WTC11 (cell line): ENCODE measurements around the gene MYO5C. TPM values are rescaled to one million over a fixed set of nuclear protein-coding genes. Genes with fewer than 3 reads are reported as not detected.

Experiments
- ATAC-seq: fragments of 200-7000 bp; cut with Tn5 transposase; 2 replicates; pipeline ENCODE4 v1.10.0; 2021; ENCODE audit warnings: mild to moderate bottlenecking, moderate library complexity
- CTCF ChIA-PET: fragments of 300-600 bp; sonication (Branson Sonifier 250); formaldehyde crosslinking; loops from one replicate; lab custom pipeline; 2021; ENCODE audit warnings: antibody characterized with exemption; lab: Charles Lee
- POLR2A ChIA-PET: fragments of 350-600 bp; sonication (Branson Sonifier 250); formaldehyde crosslinking; loops from one replicate; lab custom pipeline; 2021; ENCODE audit warnings: antibody characterized with exemption; lab: Charles Lee
- DNase-seq: peaks from one replicate; pipeline ENCODE4 v3.0.0; 2021; ENCODE audit warnings: low spot score
- H3K27ac Mint-ChIP-seq: 2 replicates; pipeline ENCODE4 v1.8.0; 2021; ENCODE audit warnings: mixed read lengths
- H3K27me3 Mint-ChIP-seq: 2 replicates; pipeline ENCODE4 v1.8.0; 2021; ENCODE audit warnings: low read depth, mild to moderate bottlenecking, moderate library complexity, mixed read lengths
- H3K36me3 Mint-ChIP-seq: 2 replicates; pipeline ENCODE4 v1.8.0; 2021; ENCODE audit warnings: mixed read lengths
- H3K4me1 Mint-ChIP-seq: 2 replicates; pipeline ENCODE4 v1.8.0; 2022; ENCODE audit warnings: mixed read lengths
- H3K4me3 Mint-ChIP-seq: 2 replicates; pipeline ENCODE4 v1.8.0; 2021; ENCODE audit warnings: mild to moderate bottlenecking, moderate library complexity, mixed read lengths
- H3K9me3 Mint-ChIP-seq: 2 replicates; pipeline ENCODE4 v1.8.0; 2021; ENCODE audit warnings: mixed read lengths
- ARID4B ChIP-seq: sonication (generic); formaldehyde crosslinking; IDR thresholded peaks from 2 replicates; pipeline ENCODE4 v1.8.0; 2023; ENCODE audit warnings: missing genetic modification reagents, mild to moderate bottlenecking, borderline replicate concordance
- ATF6 ChIP-seq: sonication (generic); formaldehyde crosslinking; IDR thresholded peaks from 2 replicates; pipeline ENCODE4 v1.8.1; 2023; ENCODE audit warnings: mild to moderate bottlenecking, missing genetic modification reagents
- CREM ChIP-seq: sonication (generic); formaldehyde crosslinking; IDR thresholded peaks from 2 replicates; pipeline ENCODE4 v1.8.1; 2022; ENCODE audit warnings: mild to moderate bottlenecking, missing genetic modification reagents, moderate library complexity
- ELF4 ChIP-seq: sonication (generic); formaldehyde crosslinking; IDR thresholded peaks from 2 replicates; pipeline ENCODE4 v1.8.1; 2022; ENCODE audit warnings: low read depth, mild to moderate bottlenecking, moderate library complexity, missing genetic modification reagents
- FOXK1 ChIP-seq: sonication (generic); formaldehyde crosslinking; IDR thresholded peaks from 2 replicates; pipeline ENCODE4 v1.8.0; 2022; ENCODE audit warnings: mild to moderate bottlenecking, moderate library complexity, missing genetic modification reagents
- HMGA2 ChIP-seq: fragments of 250-450 bp; sonication (Bioruptor Pico); IDR thresholded peaks from 2 replicates; pipeline ENCODE4 v1.4.0; 2021; ENCODE audit warnings: mild to moderate bottlenecking, moderate library complexity
- NFATC4 ChIP-seq: fragments of 250-450 bp; sonication (Bioruptor Pico); IDR thresholded peaks from 2 replicates; pipeline ENCODE4 v1.9.0; 2021; ENCODE audit warnings: mild to moderate bottlenecking
- RELA ChIP-seq: sonication (generic); formaldehyde crosslinking; IDR thresholded peaks from 2 replicates; pipeline ENCODE4 v1.8.1; 2022; ENCODE audit warnings: missing genetic modification reagents, mild to moderate bottlenecking, borderline replicate concordance
- STAT6 ChIP-seq: sonication (generic); formaldehyde crosslinking; conservative IDR thresholded peaks from 2 replicates; pipeline ENCODE4 v1.8.1; 2023; ENCODE audit warnings: mild to moderate bottlenecking, low read depth, missing genetic modification reagents, moderate library complexity
- ZNF281 ChIP-seq: sonication (generic); formaldehyde crosslinking; IDR thresholded peaks from 2 replicates; pipeline ENCODE4 v1.8.0; 2023; ENCODE audit warnings: mild to moderate bottlenecking, missing genetic modification reagents
- ZNF317 ChIP-seq: sonication (generic); formaldehyde crosslinking; IDR thresholded peaks from 2 replicates; pipeline ENCODE4 v1.8.1; 2023; ENCODE audit warnings: low read depth, mild to moderate bottlenecking, moderate library complexity, missing genetic modification reagents, borderline replicate concordance
- ZNF396 ChIP-seq: fragments of 250-450 bp; sonication (Bioruptor Pico); IDR thresholded peaks from 2 replicates; pipeline ENCODE4 v1.8.0; 2021; ENCODE audit warnings: mild to moderate bottlenecking, moderate library complexity, borderline replicate concordance
- total RNA-seq: library from RNA; stranded (reverse); gene quantifications from 3 replicates; pipeline ENCODE4 v1.2.3, GENCODE V29; 2021
- TF ChIP-seq, protein P1 (sequence below): sonication (generic); formaldehyde crosslinking; IDR thresholded peaks from 2 replicates; pipeline ENCODE4 v1.8.1; 2023; ENCODE audit warnings: mild to moderate bottlenecking, missing genetic modification reagents, moderate library complexity
- TF ChIP-seq, protein P2 (sequence below): sonication (generic); formaldehyde crosslinking; IDR thresholded peaks from 2 replicates; pipeline ENCODE4 v1.8.0; 2022; ENCODE audit warnings: mild to moderate bottlenecking, missing genetic modification reagents

The MYO5C gene
- total RNA-seq, 1 experiment from 2014 or later, result 25.3 TPM

DNA sequence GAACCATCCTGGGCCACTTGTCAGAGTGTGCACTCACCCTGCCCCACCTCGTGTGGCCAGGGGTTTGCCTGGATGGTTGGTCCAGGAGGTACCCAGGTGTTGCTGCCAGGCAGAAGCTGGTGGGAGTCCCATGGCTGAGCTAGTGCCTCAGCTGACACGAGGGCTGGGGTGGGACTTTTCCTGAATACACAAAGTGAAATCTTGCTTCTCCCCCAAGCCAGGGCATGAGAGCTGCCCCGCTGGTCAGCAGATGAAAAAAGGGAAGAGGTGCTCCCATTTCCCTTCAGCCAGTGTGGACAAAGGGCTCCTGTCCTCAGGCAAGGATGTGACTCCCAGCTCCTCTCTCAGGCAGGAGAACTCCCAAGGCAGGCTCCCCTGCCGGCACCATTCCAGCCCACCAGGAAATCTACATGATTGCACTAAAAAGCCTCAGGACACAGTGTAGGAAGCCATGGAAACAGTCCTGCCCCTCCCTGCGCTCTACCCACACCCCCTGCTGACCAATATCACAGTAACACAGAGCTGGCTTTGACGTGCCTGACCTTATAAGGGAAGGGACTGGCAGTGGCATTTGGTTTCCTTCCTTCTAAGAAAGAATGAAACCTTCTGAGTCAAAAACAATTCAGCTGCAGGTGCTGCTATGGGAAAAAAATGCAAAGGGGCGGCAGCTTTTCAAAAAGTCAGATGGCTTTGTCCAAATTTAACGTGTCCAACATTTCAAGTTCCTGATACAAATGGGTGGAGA, 33.9 kb downstream of the MYO5C start (continued):
- TF ChIP-seq ARID4B (CRISPR knock-in tag) (no peak), RELA (CRISPR knock-in tag) (no peak)

GRCh38 chr15:52261026-52261425, 34.6 kb downstream of the MYO5C start:
- POLR2A ChIA-PET, result interaction anchor here (0.7 to 1.5 kb wide), 5 partner anchors 29 to 472 kb away, joined by 3 to 6 read pairs (median 5); partner anchors contain the start of genes ATOSA and MYO5C
- no peak for ATAC-seq
- Mint-ChIP-seq H3K27ac (peak overlapping the region; percentile 94), H3K4me1 (peaks cover 59% of the 10 kb centered on the region), H3K36me3 (peaks cover 25% of the 10 kb centered on the region), H3K4me3 (no peak overlapping the region), H3K27me3 (no peaks in the 10 kb centered on the region), H3K9me3 (no peaks in the 10 kb centered on the region)
- no peak for TF ChIP-seq FOXK1 (CRISPR knock-in tag)
- TF ChIP-seq ZNF317 (CRISPR knock-in tag), result no peak
- no peak for TF ChIP-seq CREM (CRISPR knock-in tag)
- DNase-seq, result no peak
- CTCF ChIA-PET, result interaction anchor here (0.5 to 2.5 kb wide), 10 partner anchors 10 to 474 kb away, joined by 3 to 11 read pairs (median 5); no protein-coding TSS in a partner anchor

DNA sequence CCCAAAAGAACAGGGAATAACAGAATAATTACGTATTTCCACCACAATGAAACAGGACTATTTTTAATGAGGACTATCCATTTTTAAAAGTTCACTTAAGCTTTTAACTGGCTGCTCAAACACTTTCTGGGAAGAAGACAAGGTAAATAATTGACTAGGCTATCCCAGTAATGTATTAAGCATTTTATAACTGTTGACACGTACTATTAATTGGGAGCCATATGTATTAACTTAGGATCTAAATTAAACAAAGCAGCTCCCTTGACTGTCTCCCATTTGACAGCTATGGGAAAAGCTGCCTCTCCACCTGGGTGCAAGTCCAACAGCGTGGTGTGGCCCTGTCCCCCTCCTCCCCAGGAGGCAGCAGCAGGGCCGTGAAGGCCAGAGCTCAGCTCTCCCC, 36.1 kb downstream of the MYO5C start:
- H3K4me3 Mint-ChIP-seq, result no peak overlapping the region
- H3K9me3 Mint-ChIP-seq, result no peaks in the 10 kb centered on the region
- CTCF ChIA-PET, result interaction anchor here (0.7 to 2.0 kb wide), 3 partner anchors 32 to 476 kb away, joined by 3 to 8 read pairs (median 6); no protein-coding TSS in a partner anchor
- ATAC-seq, result no peak
- 0 out of 2 replicates have a peak overlapping the region, but pooled peaks have one; percentile 94 for H3K27ac Mint-ChIP-seq
- TF ChIP-seq, protein P1, sequence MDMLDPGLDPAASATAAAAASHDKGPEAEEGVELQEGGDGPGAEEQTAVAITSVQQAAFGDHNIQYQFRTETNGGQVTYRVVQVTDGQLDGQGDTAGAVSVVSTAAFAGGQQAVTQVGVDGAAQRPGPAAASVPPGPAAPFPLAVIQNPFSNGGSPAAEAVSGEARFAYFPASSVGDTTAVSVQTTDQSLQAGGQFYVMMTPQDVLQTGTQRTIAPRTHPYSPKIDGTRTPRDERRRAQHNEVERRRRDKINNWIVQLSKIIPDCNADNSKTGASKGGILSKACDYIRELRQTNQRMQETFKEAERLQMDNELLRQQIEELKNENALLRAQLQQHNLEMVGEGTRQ (CRISPR knock-in tag), result no peak
- TF ChIP-seq ATF6 (CRISPR knock-in tag) (no peak), STAT6 (CRISPR knock-in tag) (no peak), ELF4 (CRISPR knock-in tag) (no peak), NFATC4 (CRISPR knock-in tag) (no peak), ZNF396 (no peak), ZNF281 (no peak), HMGA2 (no peak)
- TF ChIP-seq, protein P2, sequence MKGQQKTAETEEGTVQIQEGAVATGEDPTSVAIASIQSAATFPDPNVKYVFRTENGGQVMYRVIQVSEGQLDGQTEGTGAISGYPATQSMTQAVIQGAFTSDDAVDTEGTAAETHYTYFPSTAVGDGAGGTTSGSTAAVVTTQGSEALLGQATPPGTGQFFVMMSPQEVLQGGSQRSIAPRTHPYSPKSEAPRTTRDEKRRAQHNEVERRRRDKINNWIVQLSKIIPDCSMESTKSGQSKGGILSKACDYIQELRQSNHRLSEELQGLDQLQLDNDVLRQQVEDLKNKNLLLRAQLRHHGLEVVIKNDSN (CRISPR knock-in tag), result no peak
- TF ChIP-seq, all 79 proteins: peak for 0
- Mint-ChIP-seq H3K36me3 (peaks cover 38% of the 10 kb centered on the region), H3K27me3 (no peaks in the 10 kb centered on the region), H3K4me1 (peaks cover 59% of the 10 kb centered on the region)
- POLR2A ChIA-PET, result interaction anchor here (0.5 kb wide), 1 partner anchor 248 kb away, joined by 6 read pairs; no protein-coding TSS in a partner anchor
- no peak for DNase-seq
